Stimulated activated CD8-positive, alpha-beta memory T cell treated with anti-CD3 and anti-CD28 coated beads, Interleukin-15, amount 100 ng/mL, for 4 hours (primary cell): Measurements from ENCODE around the gene LIFR.
"Not testable (repeated sequence)": the region's sequence is repeated elsewhere in the genome, so short reads cannot be mapped to it uniquely, and the experiment has no call there.

Source experiments
- DNase-seq, 2 donors: peaks; one replicate each; pipeline ENCODE4 v3.0.0-alpha.2; 2020; ENCODE audit warnings: low read depth in 2 of 2

LIFR gene, protein sequence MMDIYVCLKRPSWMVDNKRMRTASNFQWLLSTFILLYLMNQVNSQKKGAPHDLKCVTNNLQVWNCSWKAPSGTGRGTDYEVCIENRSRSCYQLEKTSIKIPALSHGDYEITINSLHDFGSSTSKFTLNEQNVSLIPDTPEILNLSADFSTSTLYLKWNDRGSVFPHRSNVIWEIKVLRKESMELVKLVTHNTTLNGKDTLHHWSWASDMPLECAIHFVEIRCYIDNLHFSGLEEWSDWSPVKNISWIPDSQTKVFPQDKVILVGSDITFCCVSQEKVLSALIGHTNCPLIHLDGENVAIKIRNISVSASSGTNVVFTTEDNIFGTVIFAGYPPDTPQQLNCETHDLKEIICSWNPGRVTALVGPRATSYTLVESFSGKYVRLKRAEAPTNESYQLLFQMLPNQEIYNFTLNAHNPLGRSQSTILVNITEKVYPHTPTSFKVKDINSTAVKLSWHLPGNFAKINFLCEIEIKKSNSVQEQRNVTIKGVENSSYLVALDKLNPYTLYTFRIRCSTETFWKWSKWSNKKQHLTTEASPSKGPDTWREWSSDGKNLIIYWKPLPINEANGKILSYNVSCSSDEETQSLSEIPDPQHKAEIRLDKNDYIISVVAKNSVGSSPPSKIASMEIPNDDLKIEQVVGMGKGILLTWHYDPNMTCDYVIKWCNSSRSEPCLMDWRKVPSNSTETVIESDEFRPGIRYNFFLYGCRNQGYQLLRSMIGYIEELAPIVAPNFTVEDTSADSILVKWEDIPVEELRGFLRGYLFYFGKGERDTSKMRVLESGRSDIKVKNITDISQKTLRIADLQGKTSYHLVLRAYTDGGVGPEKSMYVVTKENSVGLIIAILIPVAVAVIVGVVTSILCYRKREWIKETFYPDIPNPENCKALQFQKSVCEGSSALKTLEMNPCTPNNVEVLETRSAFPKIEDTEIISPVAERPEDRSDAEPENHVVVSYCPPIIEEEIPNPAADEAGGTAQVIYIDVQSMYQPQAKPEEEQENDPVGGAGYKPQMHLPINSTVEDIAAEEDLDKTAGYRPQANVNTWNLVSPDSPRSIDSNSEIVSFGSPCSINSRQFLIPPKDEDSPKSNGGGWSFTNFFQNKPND

DNA sequence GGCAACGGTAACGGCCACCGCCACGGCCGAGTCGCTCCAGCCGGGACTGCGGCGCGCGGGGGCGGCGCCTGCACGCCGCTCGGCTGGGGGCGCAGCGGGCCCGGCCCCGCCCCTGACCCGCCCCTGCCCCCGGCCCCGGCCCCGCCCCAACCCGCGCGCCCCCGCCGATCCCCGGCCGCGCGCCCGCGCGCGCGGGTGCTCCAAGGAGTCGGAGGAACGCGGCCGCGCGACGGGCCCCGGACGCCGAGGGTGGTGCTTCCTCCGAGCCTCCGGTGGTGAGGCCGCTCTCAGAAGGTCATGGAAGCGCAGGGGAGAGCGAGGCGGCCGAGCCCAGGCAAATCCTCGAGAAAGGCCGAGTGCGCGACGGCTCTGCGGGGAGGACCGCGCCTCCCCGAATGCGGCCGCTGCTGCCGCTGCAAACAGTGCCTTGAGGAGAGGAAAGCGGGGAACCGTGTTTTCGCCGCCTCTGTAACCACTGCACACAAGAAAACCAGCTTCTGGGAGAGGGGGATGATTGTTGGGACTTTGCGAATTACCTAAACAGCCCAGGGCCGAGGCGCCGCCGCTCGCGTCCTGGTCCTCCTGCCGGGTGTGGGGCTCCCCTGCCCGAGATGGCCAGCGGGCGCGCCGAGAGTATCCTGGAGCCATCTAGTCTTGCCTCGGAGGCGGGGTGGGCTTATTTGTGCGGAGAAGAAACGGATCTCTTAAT is at the start of gene LIFR:
Gene LIFR (minus strand): TSS at position 48 of the 709 bp plus-strand sequence. CDS start 25,999 bp downstream, outside the sequence.
- DNase-seq = peak in 1 of 2 donors; percentile 1

DNA sequence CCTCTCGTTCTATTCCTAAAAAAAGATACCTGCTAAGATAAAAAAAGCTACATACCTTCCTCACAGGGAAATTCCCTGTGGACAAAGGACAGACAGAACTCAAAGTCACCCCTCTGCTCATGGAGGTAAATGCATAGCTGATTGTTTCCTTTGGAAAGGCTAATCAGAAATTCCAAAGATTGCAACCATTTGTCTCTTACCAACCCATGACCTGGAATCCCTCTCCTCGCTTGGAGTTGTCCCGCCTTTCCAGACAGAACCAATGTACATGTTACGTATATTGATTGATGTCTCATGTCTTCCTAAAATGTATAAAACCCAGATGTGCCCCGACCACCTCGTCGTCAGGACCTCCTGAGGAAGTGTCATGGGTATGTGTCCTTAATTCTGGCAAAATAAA is 49.2 kb upstream of the LIFR start:
- DNase-seq = no peak

DNA sequence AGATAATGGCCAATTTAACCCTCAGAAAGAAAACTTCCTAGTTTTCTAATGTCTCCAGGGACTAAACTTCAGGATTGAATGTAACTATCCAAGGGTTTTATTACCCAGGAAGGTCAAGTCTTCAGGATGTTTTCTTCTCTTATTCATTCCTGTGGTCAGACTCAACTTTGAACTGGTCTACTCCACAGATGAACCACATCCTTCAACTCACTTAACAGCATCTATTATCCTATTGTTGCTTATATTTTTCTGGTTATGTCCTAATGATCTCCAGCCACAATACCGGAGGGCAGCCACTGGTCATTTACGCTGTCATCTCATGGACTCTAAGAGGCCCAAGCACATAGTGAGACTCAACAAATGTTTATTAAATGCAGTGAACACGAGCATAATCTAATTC is 47.2 kb upstream of the LIFR start:
- DNase-seq = no peak

DNA sequence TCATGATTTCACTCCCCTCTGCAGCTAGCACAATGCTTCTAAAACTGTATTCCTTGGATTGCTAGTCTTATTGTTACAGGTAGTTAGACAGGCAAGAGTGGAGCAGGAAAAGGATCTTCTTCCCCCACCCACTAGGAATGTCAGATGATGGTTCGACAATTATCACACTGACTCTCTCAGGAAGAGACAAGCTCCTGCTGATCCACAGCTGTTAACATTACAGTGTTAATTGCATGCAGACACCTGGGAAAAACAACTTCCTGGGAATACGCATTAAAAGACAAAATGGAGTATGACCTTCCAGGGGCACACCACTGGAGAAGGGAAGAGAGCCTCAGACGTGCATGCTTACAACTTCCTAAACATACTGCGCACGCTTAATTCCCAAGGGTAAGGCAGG is 46.2 kb upstream of the LIFR start:
- DNase-seq = no peak

DNA sequence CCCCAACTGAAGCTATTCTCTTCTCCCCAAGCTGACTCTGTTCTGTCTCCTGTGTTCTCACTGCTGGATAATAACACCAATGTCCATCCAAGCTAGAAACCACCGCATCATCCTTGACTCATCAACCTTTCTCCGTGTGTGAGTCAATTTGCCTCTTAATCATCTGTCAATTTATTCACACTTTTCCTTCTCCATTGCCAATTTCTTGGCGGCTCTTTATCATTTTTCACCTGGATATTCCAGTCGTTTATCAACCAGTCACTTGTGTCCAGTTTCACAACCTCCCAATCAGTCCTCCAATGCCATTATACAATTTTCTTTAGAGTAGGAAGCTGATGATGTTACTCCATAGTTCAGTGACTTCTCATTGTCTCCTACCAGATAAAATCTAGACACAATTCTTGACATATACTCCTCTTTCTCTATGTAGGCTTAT is 45.4 kb upstream of the LIFR start:
- DNase-seq = no peak

DNA sequence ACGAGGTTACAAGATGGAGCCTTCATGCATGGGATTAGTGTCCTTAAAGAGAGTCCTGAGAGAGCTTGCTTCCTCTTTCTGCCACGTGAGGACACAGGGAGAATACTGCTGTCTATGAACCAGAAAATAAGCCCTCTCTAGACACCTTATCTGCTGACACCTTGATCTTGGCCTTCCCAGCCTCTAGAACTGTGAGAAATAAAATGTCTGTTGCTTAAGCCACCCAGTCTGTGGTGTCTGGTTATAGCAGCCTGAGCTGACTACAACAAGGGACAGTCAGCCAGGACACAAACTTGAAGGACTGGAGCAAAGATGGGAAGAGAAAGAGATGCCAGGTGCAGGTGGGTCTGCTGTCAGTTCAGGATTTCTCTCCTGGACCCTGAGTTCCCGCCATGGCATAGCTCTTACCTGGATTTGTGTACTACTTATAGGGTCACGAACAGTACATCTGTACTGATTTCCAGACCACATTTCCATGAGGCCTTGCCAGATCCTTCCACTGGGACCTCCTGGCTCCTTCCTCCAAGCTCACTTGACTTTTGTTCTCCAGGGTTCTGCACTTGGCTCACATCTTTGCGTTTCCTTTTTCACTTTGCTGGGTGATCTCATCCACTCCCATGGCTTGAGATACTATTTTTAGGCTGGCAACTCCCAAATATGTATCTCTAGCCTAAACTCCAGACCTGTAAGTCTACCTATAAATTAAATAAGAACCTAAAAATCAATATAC is 44.9 kb upstream of the LIFR start:
- DNase-seq = no peak

DNA sequence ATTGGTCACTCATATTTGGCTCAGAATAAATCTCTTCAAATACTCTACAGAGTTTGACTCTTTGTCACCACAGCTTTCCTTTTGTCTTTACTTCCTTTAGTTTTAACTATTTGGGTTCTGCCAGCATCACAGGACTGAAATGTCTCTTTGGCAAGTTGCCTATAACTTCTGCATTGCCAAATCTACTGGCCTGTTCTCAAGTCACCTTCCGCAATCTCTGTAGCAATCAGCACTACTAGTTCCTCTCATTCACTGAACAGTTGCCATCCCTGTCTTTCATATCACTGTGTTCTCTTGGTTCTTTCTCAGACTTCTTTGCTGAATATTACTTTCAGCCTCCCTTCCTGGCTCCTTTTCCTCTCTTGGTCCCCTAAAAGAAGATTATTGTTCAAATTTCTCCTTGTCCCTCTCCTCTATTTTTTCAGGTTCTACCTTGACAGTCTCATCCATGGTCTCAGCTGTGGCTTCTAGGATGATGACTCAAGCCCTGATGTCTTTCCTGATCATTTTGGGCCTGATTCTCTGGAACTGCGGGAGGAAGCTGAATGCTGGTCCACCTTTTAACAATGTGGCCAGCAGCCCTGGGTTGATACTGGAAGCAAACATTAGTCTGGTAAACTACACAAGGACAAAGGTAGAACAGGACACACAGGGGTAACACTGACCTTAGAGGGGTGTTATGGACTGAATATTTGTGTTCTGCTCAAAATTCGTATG is 44.0 kb upstream of the LIFR start:
- DNase-seq = no peak

DNA sequence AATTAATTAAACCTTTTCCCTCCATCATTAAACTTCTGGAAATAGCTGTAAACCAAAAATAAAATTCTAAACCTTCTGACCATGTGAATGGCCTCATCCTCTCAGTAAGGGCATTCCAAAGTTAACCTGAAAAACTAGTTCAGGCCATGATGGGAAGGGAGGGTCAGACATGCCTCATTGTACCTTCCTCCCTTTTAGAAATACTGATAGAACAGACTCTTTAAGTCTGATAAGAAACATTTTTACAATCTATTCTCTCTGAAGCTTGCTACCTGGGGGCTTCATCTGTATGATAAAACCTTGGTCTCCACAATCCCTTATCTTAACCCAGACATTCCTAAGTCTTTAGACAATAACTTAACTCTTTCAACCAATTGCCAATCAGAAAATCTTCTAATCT is 43.3 kb upstream of the LIFR start:
- DNase-seq = not testable (repeated sequence)

DNA sequence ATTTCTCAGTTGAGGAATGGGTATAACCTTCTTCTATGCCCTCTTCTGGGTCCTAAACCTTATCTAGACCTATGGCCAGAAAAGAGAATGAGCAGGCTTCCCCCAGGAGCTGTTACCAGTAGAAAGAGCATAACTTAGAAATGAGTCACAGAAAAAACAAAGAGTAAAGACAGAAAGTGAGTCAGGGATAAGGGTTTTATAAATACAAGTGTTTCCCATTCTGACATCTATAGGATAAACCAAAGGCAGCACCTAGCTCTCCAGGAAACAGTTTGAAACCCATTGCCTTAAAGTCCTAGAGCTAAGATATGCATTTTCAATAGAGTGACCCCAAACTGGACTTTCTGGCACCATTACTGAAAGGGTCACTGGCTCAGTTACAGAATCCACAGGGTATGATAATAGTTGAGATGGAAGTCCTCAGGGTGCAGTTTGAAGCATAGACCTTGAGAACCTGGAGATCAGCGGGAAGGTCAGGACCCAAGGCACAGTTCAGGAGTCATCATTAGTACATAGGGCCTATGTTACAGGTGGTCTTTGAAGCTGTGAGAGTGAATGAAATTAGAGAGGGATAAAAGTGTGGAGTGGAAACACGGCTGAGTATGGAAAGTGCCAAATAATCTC is 42.7 kb upstream of the LIFR start:
- no peak for DNase-seq

DNA sequence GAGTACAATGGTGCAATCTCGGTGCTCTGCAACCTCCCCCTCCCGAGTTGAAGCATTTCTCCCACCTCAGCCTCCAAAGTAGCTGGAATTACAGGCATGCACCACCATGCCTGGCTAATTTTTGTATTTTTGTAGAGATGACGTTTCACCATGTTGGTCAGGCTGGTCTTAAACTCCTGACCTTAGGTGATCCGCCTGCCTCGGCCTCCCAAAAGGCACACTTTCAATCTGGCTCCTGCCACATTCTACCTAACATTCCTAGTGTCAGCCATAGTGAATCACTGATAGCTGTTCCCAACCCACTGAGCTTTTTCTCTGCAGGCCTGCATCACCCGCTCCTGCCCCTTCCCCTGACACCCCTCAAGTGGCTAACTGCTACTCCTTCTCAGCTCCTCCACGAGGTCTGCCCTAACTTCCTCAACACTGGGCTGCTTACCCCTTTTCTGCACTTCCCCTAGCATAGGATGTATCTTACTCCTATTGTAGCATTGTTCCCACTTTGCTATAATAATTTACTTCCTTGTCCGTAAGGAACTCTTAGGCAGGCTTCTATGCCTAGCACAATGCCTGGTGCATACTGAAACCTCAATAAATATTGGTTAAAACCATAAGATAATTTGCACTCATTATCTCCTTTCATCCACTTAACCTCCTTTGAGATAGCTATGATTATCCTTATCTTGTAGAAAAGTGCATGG is 42.0 kb upstream of the LIFR start:
- DNase-seq = no peak

DNA sequence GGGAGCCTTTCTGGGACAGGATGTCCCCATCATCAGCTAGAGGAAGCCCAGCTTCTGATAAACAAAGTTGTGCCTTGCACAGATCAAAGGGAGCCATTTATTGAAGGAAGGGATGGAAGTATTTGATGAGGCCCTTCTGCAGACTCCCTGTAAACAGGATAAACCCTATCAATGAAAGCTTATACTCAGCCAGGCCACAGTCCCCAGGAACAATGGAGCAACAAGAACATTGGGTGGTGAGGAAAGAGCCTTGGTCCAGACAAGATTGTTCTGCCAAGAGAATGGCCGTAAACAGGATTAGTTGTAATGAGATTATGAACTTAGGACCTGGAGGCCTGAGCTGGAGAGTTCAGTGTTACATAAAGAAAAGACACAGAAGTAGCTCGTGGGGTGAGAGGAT is 40.5 kb upstream of the LIFR start:
- no peak for DNase-seq

DNA sequence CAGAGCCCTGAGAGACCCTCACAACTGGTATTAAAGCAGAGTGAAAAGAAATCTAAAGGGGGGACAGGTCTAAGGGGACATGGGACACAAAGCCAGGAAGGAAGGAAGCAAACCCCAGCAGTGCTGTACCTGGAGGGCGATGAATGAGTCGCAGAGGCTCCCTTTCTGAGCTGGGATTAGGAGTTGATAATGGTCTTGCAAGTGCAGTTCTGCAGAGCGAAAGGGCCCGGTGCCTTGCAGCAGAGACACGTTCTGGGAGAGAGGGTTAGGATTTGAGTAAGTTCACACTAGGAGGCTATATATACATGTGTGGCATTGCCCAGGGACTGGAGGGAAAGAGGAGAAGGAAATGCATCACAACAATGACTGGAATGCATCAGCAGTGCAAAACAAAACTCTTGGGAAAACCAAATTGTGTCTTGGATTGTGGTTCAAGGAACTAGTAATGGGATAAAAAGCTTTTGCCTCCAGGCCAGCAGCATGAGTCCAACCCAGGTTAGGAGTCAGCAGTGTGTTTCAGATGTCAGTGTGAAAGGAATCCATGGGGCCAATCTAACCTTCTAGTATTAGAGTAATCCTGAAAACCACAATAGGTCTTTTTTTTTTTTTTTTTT is 38.8 kb upstream of the LIFR start:
- DNase-seq = no peak

DNA sequence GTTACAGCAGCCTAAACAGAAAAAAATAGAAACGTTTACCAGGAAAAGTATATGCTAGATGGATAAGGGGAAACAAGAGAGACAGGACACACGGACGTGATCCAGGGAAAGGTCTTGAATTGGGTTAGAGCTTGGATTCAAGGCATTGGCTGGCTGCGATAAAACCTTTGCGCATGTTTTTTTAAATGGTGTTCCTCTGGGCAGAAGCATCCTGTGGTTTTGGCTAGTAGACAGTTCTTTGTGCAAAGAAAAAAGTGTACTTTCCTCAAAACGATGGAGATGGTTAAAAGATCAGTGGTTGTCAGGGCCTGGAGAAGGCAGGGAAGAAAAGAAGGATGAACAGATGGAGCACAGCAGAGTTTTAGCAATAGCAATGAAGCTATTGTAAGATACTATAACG is 37.5 kb upstream of the LIFR start:
- no peak for DNase-seq

DNA sequence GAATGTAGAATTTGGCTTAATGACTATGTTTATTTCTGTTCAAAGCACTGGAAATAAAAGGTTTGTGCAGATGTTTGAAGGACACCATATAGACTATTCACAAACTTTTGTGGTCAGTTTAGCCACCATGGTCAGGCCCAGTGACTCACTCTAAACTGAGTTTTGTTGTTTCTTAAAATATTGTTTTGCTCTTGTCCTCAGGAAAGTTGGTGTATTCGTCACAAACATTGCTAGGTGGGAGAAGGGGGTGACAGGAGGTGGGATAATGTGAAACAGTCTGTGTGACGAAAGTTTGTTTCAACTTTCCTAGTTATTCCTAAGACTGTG is 35.0 kb upstream of the LIFR start:
- DNase-seq = no peak

DNA sequence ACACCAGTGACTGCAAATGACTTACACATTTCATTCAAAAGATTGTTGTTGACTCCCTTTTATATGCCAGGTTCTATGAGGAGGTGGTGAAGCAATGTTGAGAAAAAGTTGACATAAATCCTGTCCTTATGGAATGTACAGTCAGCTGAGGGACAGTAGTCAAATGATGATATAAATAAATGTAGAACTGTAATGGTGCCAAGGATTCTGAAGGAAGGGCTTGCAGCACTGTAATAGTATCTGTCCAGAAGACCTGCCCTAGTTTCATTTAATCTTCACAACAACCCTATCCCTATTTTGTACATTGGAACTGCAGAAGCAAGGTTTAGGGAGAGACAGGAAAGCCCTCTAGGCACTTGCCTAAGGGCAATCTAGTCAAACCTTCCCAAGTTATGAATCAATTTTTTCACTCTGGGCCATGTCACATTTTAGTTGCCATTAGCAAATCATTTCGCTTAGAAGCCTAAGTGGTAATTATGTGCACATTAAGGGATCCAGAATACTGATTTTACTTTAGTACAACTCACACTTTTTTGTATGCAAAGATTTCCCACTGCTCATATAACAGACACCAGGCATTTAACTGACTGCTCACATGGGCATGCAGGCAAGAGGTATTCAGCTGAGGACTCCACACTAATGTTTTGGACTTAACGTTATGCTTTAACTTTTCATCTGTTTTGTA is 34.5 kb upstream of the LIFR start:
- DNase-seq = no peak

DNA sequence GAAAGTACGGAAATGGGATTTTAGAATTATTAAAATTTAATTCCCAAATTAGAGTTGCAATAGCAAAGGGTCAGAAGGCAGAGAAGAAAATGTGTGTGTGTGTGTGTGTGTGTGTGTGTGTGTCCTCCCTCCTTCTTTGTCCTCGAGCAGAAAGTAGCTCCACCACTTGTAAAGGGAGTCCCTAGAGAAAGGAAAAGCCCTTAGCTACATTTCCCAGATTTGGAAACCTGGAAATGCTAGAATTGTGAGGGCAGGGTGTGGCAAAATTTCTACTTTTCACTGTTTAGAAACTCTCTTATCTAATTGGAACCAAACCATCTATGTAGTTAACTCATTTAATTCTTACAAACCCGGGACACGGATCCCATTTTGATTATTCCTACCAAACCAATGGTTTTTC is 33.2 kb upstream of the LIFR start:
- DNase-seq = no peak

DNA sequence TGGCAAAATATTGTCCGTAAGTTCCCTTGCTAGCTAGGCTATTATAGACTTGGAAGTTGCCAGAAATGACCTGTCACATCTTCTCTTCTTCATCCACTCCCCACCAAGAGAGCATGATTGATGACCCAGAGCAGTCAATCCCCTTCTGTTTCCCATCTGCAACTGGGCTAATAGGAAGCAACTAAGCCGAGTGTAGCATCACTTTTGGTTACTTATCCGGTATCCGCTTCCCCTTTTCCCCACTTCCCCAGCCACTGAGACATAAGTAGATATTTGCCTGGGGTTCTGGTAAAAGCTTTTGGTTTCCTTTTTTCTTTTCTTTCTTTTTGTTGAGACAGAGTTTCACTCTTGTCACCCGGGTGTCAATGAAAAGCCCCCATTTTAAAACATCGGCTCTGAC is 29.4 kb upstream of the LIFR start:
- no peak for DNase-seq

DNA sequence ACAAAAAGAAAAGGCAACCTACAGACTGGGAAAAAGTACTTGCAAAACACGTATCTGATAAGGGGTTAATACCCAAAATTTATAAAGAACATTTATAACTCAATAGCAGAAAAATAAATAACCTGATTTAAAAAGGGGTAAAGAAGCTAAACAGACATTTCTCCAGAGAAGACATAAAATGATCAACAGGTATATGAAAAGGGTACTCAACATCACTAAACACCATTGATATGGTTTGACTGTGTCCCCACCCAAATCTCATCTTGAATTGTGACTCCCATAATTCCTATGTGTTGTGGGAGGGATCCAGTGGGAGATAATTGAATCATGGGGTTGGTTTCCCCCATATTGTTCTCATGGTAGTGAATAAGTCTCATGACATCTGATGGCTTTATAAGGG is 27.1 kb upstream of the LIFR start:
- no peak for DNase-seq

DNA sequence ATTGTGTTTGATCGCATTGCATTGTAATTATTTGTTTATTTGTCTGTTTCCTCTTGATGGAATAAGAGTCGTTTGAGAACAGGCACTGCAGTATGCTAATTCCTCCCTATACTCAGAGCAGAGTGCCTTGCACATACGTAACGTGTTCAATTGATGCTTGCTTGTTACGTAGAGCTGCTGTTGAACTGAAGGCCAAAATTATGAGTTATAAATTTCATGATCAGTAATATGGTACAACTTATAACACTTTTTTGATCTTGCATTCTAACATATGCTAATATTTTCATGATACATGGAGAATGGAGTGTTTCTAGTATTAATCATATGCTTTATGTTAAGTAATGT is 26.5 kb upstream of the LIFR start:
- DNase-seq = no peak
